Loucy (cell line): Measurements from ENCODE around the gene TRA2B.

Experiments used
- H2AFZ ChIP-seq: fragments of 200-600 bp; sonication (generic); 2 replicates; pipeline ENCODE4 v1.6.0; 2016; ENCODE audit warnings: antibody characterized with exemption, mild to moderate bottlenecking, low read length, moderate library complexity
- H3F3A ChIP-seq: fragments of 200-600 bp; 2 replicates; pipeline ENCODE4 v1.6.0; 2016; ENCODE audit warnings: antibody characterized with exemption, low read depth, mild to moderate bottlenecking
- H3K27me3 ChIP-seq: fragments of 200-600 bp; sonication (generic); 2 replicates; pipeline ENCODE4 v1.6.1; 2014; ENCODE audit warnings: low read length, mild to moderate bottlenecking; ENCODE audit not compliant: insufficient read depth, poor library complexity, severe bottlenecking
- H3K36me3 ChIP-seq: fragments of 200-600 bp; sonication (generic); 2 replicates; pipeline ENCODE4 v1.6.1; 2016; ENCODE audit warnings: low read length; ENCODE audit not compliant: insufficient read depth
- H3K4me1 ChIP-seq: fragments of 200-600 bp; sonication (generic); 2 replicates; pipeline ENCODE4 v1.5.1; 2014; ENCODE audit warnings: low read length, mild to moderate bottlenecking; ENCODE audit not compliant: insufficient read depth, poor library complexity, severe bottlenecking
- H3K4me2 ChIP-seq: fragments of 200-600 bp; sonication (generic); 2 replicates; pipeline ENCODE4 v1.6.0; 2014; ENCODE audit warnings: antibody characterized with exemption, low read length, low read depth, mild to moderate bottlenecking; ENCODE audit not compliant: poor library complexity, severe bottlenecking
- H3K4me3 ChIP-seq: fragments of 200-600 bp; sonication (generic); 2 replicates; pipeline ENCODE4 v1.5.1; 2014; ENCODE audit warnings: low read length, mild to moderate bottlenecking, mixed read lengths; ENCODE audit not compliant: poor library complexity, severe bottlenecking
- H3K79me2 ChIP-seq: fragments of 200-600 bp; sonication (generic); 2 replicates; pipeline ENCODE4 v1.6.1; 2014; ENCODE audit warnings: low read length; ENCODE audit not compliant: insufficient read depth
- H3K9ac ChIP-seq: fragments of 200-600 bp; sonication (generic); 2 replicates; pipeline ENCODE4 v1.6.0; 2014; ENCODE audit warnings: mild to moderate bottlenecking, low read depth, low read length, moderate library complexity; ENCODE audit not compliant: poor library complexity, severe bottlenecking
- H3K9me2 ChIP-seq: fragments of 200-600 bp; sonication (generic); replicated peaks from 2 replicates; pipeline ENCODE4 v1.6.1; 2016; ENCODE audit warnings: low read depth, low read length, mixed read lengths
- H3K9me3 ChIP-seq: fragments of 200-600 bp; sonication (generic); 2 replicates; pipeline ENCODE4 v1.6.1; 2014; ENCODE audit warnings: mild to moderate bottlenecking, antibody characterized with exemption, low read length, low read depth; ENCODE audit not compliant: insufficient read depth
- H4K20me1 ChIP-seq: fragments of 200-600 bp; sonication (generic); 2 replicates; pipeline ENCODE4 v1.6.0; 2014; ENCODE audit warnings: antibody characterized with exemption, low read length, mild to moderate bottlenecking; ENCODE audit not compliant: insufficient read depth, poor library complexity, severe bottlenecking
- EZH2phosphoT487 ChIP-seq: fragments of 200-600 bp; IDR thresholded peaks from 2 replicates; pipeline ENCODE4 v1.6.1; 2018; ENCODE audit warnings: antibody characterized with exemption, mild to moderate bottlenecking, moderate library complexity, borderline replicate concordance
- TF ChIP-seq, protein P1 (sequence below): fragments of 200-600 bp; sonication (generic); conservative IDR thresholded peaks from 2 replicates; pipeline ENCODE4 v1.5.1; 2014; ENCODE audit warnings: mild to moderate bottlenecking, antibody characterized with exemption, low read length

Gene TRA2B

DNA sequence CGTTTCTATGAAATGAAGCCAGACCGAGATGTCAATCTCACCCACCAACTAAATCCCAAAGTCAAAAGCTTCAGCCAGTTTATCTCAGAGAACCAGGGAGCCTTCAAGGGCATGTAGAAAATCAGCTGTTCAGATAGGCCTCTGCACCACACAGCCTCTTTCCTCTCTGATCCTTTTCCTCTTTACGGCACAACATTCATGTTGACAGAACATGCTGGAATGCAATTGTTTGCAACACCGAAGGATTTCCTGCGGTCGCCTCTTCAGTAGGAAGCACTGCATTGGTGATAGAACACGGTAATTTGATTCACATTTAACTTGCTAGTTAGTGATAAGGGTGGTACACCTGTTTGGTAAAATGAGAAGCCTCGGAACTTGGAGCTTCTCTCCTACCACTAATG, 41.9 kb upstream of the TRA2B start:
- Histone ChIP-seq H3K4me2 (no peak overlapping the region), H3F3A (no peaks in the 10 kb centered on the region), H3K79me2 (no peaks in the 10 kb centered on the region), H3K4me1 (peaks cover 15% of the 10 kb centered on the region), H4K20me1 (no peaks in the 10 kb centered on the region), H2AFZ (no peak overlapping the region), H3K27me3 (no peaks in the 10 kb centered on the region), H3K9me3 (no peaks in the 10 kb centered on the region), H3K36me3 (no peaks in the 10 kb centered on the region), H3K4me3 (no peak overlapping the region), H3K9me2 (no peaks in the 10 kb centered on the region), H3K9ac (no peak overlapping the region)
- no peak for TF ChIP-seq EZH2phosphoT487
- TF ChIP-seq, protein P1, sequence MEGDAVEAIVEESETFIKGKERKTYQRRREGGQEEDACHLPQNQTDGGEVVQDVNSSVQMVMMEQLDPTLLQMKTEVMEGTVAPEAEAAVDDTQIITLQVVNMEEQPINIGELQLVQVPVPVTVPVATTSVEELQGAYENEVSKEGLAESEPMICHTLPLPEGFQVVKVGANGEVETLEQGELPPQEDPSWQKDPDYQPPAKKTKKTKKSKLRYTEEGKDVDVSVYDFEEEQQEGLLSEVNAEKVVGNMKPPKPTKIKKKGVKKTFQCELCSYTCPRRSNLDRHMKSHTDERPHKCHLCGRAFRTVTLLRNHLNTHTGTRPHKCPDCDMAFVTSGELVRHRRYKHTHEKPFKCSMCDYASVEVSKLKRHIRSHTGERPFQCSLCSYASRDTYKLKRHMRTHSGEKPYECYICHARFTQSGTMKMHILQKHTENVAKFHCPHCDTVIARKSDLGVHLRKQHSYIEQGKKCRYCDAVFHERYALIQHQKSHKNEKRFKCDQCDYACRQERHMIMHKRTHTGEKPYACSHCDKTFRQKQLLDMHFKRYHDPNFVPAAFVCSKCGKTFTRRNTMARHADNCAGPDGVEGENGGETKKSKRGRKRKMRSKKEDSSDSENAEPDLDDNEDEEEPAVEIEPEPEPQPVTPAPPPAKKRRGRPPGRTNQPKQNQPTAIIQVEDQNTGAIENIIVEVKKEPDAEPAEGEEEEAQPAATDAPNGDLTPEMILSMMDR: no peak

DNA sequence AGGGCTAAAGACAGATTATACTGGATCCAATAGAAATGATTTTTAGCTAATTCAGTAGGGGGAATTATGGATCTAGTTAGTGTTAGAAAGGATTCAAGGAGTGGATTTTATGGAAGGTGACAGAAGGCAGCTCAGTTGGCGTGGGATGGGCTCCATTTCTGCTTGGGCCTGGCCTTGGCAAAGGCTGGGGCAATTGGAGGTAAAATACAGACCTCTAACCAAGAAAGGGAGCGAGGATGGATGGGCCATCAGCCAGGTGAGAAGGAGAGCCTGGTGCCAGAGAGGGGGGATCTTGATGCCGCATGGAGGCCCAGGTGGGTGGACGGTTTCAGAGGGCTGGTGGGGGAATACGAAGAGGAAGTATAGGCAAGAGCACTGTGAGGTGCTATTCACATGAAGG, 40.7 kb upstream of the TRA2B start:
- Histone ChIP-seq H3K9me3 (no peaks in the 10 kb centered on the region), H3K79me2 (no peaks in the 10 kb centered on the region), H3K9me2 (no peaks in the 10 kb centered on the region), H4K20me1 (no peaks in the 10 kb centered on the region), H3K4me1 (peaks cover 7% of the 10 kb centered on the region), H3K4me3 (no peak overlapping the region), H3K27me3 (no peaks in the 10 kb centered on the region), H3K9ac (no peak overlapping the region), H3K36me3 (no peaks in the 10 kb centered on the region), H2AFZ (no peak overlapping the region), H3F3A (no peaks in the 10 kb centered on the region), H3K4me2 (no peak overlapping the region)
- TF ChIP-seq EZH2phosphoT487: no peak
- TF ChIP-seq, protein P1: no peak

DNA sequence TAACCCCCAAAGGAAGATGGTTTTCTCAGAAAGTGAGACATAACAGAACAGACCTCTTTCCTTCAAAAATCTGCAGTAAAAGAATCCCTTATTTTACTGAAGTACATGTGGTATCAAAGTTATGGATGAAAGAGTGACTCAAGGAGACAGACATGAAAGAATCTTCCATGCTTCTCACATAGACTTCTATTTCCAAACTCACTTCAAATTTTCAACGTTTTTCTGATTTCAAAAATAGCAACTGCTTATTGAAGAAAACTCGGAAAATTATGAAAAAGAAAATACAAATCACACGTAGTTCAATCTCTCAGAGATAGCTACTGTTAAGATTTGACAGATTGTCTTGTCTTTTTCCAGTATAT, 39.8 kb upstream of the TRA2B start:
- Histone ChIP-seq H3K79me2 (no peaks in the 10 kb centered on the region), H3K36me3 (no peaks in the 10 kb centered on the region), H3K9me2 (no peaks in the 10 kb centered on the region), H3K9ac (no peak overlapping the region), H2AFZ (peak overlapping the region; percentile 77; the same call in 1 of the 2 replicates), H3K4me2 (peak overlapping the region; percentile 27), H3K4me1 (peaks cover 7% of the 10 kb centered on the region), H4K20me1 (no peaks in the 10 kb centered on the region), H3F3A (no peaks in the 10 kb centered on the region), H3K4me3 (no peak overlapping the region), H3K9me3 (no peaks in the 10 kb centered on the region), H3K27me3 (no peaks in the 10 kb centered on the region)
- TF ChIP-seq, protein P1: no peak
- TF ChIP-seq EZH2phosphoT487: no peak
